Heart left ventricle (tissue), 16 donors: ENCODE results near the gene ASTL. TPM values are rescaled to one million over a fixed set of nuclear protein-coding genes. Genes with fewer than 3 reads are reported as not detected.

ENCODE experiments used
- ATAC-seq, 4 donors: fragments of 200-7000 bp; cut with Tn5 transposase; one replicate each; pipeline ENCODE4 v1.9.1; 2020 to 2022; ENCODE audit warnings: moderate library complexity in 4 of 4, mild to moderate bottlenecking in 3 of 4, moderate number of reproducible peaks in 1 of 4
- DNase-seq, 5 donors: peaks; one replicate each; pipeline ENCODE4 v3.0.0-alpha.2; 2020
- H3K27ac ChIP-seq, 12 donors: fragments of 200-600 bp; sonication (generic) in 4 of 12; one replicate each; pipeline versions ENCODE4 v1.5.0 to v1.8.0; 2016 to 2022; ENCODE audit warnings: mild to moderate bottlenecking in 2 of 12
- H3K27me3 ChIP-seq, 9 donors: fragments of 200-600 bp; sonication (generic) in 2 of 9; one replicate each; pipeline versions ENCODE4 v1.5.1 to v1.8.0; 2016 to 2022; ENCODE audit warnings: mild to moderate bottlenecking in 3 of 9
- H3K36me3 ChIP-seq, 9 donors: fragments of 200-600 bp; sonication (generic) in 2 of 9; one replicate each; pipeline versions ENCODE4 v1.5.0 to v1.8.0; 2018 to 2022; ENCODE audit warnings: mild to moderate bottlenecking in 2 of 9
- H3K4me1 ChIP-seq, 12 donors: fragments of 200-600 bp; sonication (generic) in 4 of 12; one replicate each; pipeline versions ENCODE4 v1.5.0 to v1.8.0; 2016 to 2022; ENCODE audit warnings: mild to moderate bottlenecking in 3 of 12
- H3K4me3 ChIP-seq, 12 donors: fragments of 200-600 bp; sonication (generic) in 4 of 12; one replicate each; pipeline versions ENCODE4 v1.5.0 to v1.8.0; 2017 to 2022; ENCODE audit warnings: mild to moderate bottlenecking in 9 of 12, moderate library complexity in 4 of 12
- H3K9me3 ChIP-seq, 12 donors: fragments of 200-600 bp; sonication (generic) in 4 of 12; one replicate each; pipeline versions ENCODE4 v1.5.0 to v1.8.0; 2016 to 2022; ENCODE audit warnings: mild to moderate bottlenecking in 1 of 12
- CTCF ChIP-seq, 12 donors: fragments of 200-600 bp; sonication (generic) in 4 of 12; IDR thresholded peaks; one replicate each; pipeline versions ENCODE4 v1.5.0 to v1.8.0; 2018 to 2022; ENCODE audit warnings: antibody characterized with exemption in 12 of 12, mild to moderate bottlenecking in 5 of 12
- POLR2A ChIP-seq, 2 donors: fragments of 450-650 bp; IDR thresholded peaks; one replicate each; pipeline ENCODE4 v1.6.1; 2017; ENCODE audit warnings: antibody characterized with exemption in 2 of 2, mild to moderate bottlenecking in 2 of 2, moderate library complexity in 2 of 2
- WGBS, 4 donors: extraction: QIAGEN DNeasy Blood & Tissue Kit in 2 of 4; methylation state at CpG; one replicate each; pipeline versions ENCODE4 v1.1.5 to v1.1.7; 2013 to 2018; 5-methylcytosine and 5-hydroxymethylcytosine counted together
- intact Hi-C, 10 donors: fragments of 100-400 bp; cut with DNase I; formaldehyde crosslinking; loops; one replicate each; pipeline versions ENCODE4 v1.11.1 to v1.14.2; 2022
- polyA plus RNA-seq, 2 donors: library from polyadenylated mRNA; stranded (reverse); fragments of 200-250 nt; gene quantifications; one replicate each; pipeline ENCODE4 v1.2.3, GENCODE V29; 2013
- total RNA-seq, 9 donors: library from RNA; depleted of rRNA in 2 of 9; stranded (reverse); fragments of >200 nt in 2 of 9; fragmentation: NEBNext Ultra II Directional in 3 of 9; extraction: Animal tissue kit (Norgen Biotek cat#: 25700) in 3 of 9; gene quantifications; one replicate each; pipeline versions ENCODE4 v1.1.0 to v1.2.4, GENCODE V29; 2016 to 2023
- donor health status: ischemic (EF 13 %, LVEDD 7.1; RV severe dilation, severe dysfunction).
- donor health status: healthy with polysubstance abuse.
- donor health status: DM: no; HTN: yes; CAD: no.
- donor health status: DM: no; HTN: no; CAD: no.
- donor health status: ischemic (EF 25% LVEDD 6.9; RV normal size, moderate dysfunction).
- donor health status: ischemic (EF 25% LVEDD 5.7; RV mildly dilated, moderate dysfunction).
- donor health status: healthy.
- donor health status: DM: yes; HTN: yes; CAD: no.
- donor health status: ischemic (EF 35%, LVEDD 5.7; RV mildly dilated, moderate dysfunction).
- donor health status: nonischemic (EF 11% LVEDD 7.7; RV severe dilation, severe dysfunction).
- donor health status: DM: yes; HTN: yes; CAD: no.
- donor health status: PGD.
- donor health status: ischemic (EF 29% LVEDD 5.4; RV normal size, mild dysfunction).
- donor health status: nonischemic (EF 23%, LVEDD 6.1; RV moderate dilation, normal function).

Gene ASTL
- total and polyA plus RNA-seq, 11 donors = 0.14 TPM; not detected in 10

- DNase-seq = peak in 1 of 5 donors; percentile 23
- Histone ChIP-seq H3K4me1 (peaks cover 0 to 21% (median 6%) of the 10 kb centered on the region in 12 donors), H3K27me3 (peaks cover 0 to 38% (median 16%) of the 10 kb centered on the region in 9 donors), H3K27ac (no peak overlapping the region), H3K9me3 (no peaks in the 10 kb centered on the region), H3K36me3 (no peaks in the 10 kb centered on the region), H3K4me3 (no peak overlapping the region)
- 48 to 60% (median 50%) methylated on average over 11 of the region's 11 CpGs for WGBS, 4 donors
- intact Hi-C loops = no loop called here
- no peak for ATAC-seq
- TF ChIP-seq CTCF (IDR thresholded peaks at IDR 0.05) (no peak), POLR2A (IDR thresholded peaks at IDR 0.05) (no peak)
Measured at GRCh38 chr2:96120091-96120720, 18.1 kb downstream of the ASTL start.

GRCh38 chr2:96119389-96119751, 18.9 kb downstream of the ASTL start:
- Histone ChIP-seq H3K4me3 (no peak overlapping the region), H3K27ac (no peak overlapping the region), H3K36me3 (no peaks in the 10 kb centered on the region), H3K27me3 (peaks cover 0 to 40% (median 16%) of the 10 kb centered on the region in 9 donors), H3K9me3 (no peaks in the 10 kb centered on the region), H3K4me1 (peaks cover 0 to 24% (median 9%) of the 10 kb centered on the region in 12 donors)
- intact Hi-C loops = loop anchor here in 7 of 10 donors (5.0 to 10.0 kb wide), 5 partner anchors 47 to 115 kb away; no protein-coding TSS in a partner anchor
- peak in 1 of 5 donors; percentile 28 for DNase-seq
- WGBS, 4 donors = 92 to 98% (median 96%) methylated on average over 5 of the region's 5 CpGs
- no peak for ATAC-seq
- TF ChIP-seq POLR2A (IDR thresholded peaks at IDR 0.05) = no peak
- no peak for TF ChIP-seq CTCF (IDR thresholded peaks at IDR 0.05)

GRCh38 chr2:96118698-96119388, 19.5 kb downstream of the ASTL start:
- H3K36me3 ChIP-seq = no peaks in the 10 kb centered on the region
- no peak for TF ChIP-seq CTCF (IDR thresholded peaks at IDR 0.05)
- no peak for TF ChIP-seq POLR2A (IDR thresholded peaks at IDR 0.05)
- ATAC-seq (no peak), DNase-seq (peak in 3 of 5 donors; percentile 13 to 37 (median 25))
- H3K4me3 ChIP-seq = no peak overlapping the region
- no peak overlapping the region for H3K27ac ChIP-seq
- intact Hi-C loops = loop anchor here in 7 of 10 donors (5.0 to 10.0 kb wide), 5 partner anchors 47 to 114 kb away; no protein-coding TSS in a partner anchor
- peaks cover 0 to 40% (median 16%) of the 10 kb centered on the region in 9 donors for H3K27me3 ChIP-seq
- peaks cover 0 to 24% (median 10%) of the 10 kb centered on the region in 12 donors for H3K4me1 ChIP-seq
- H3K9me3 ChIP-seq = no peaks in the 10 kb centered on the region
- 87 to 93% (median 89%) methylated on average over 11 to 13 of the region's 13 CpGs for WGBS, 4 donors
